Keratinocyte (primary cell): ENCODE data around the gene B3GNT3. TPM values are rescaled to one million over a fixed set of nuclear protein-coding genes. Genes with fewer than 3 reads are reported as not detected.

Experiments used
- DNase-seq: peaks from one replicate; pipeline ENCODE4 v3.0.0-alpha.2; 2011; ENCODE audit warnings: low read depth, missing footprints, low spot score
- FAIRE-seq: peaks from 2 replicates; lab custom pipeline; 2011; peaks lifted over from hg19 to GRCh38; lab: Jason Lieb, UNC
- H2AFZ ChIP-seq: 2 replicates; pipeline ENCODE4 v1.6.0; 2012; ENCODE audit warnings: low read length, control low read depth, inconsistent platforms; ENCODE audit not compliant: control insufficient read depth
- H3K27ac ChIP-seq: 2 replicates; pipeline ENCODE4 v1.5.1; 2011; ENCODE audit warnings: low read length; ENCODE audit not compliant: control insufficient read depth, insufficient read depth
- H3K27me3 ChIP-seq: 3 replicates; pipeline ENCODE4 v1.6.0; 2011; ENCODE audit warnings: low read length; ENCODE audit not compliant: control insufficient read depth, insufficient read depth; ENCODE audit errors: extremely low read depth
- H3K36me3 ChIP-seq, 2 experiments: 2 replicates in 1 of 2; 3 replicates in 1 of 2; pipeline ENCODE4 v1.5.1; 2011; ENCODE audit warnings: low read length in 2 of 2, mild to moderate bottlenecking in 1 of 2; ENCODE audit not compliant: control insufficient read depth in 2 of 2, insufficient read depth in 2 of 2; ENCODE audit errors: extremely low read depth in 1 of 2
- H3K4me1 ChIP-seq: 3 replicates; pipeline ENCODE4 v1.5.1; 2011; ENCODE audit warnings: low read length; ENCODE audit not compliant: control insufficient read depth, insufficient read depth; ENCODE audit errors: extremely low read depth
- H3K4me2 ChIP-seq: 3 replicates; pipeline ENCODE4 v1.6.0; 2011; ENCODE audit warnings: low read depth, low read length; ENCODE audit not compliant: control insufficient read depth, insufficient read depth; ENCODE audit errors: extremely low read depth
- H3K4me3 ChIP-seq, 3 experiments: fragments of 200-600 bp in 1 of 3; sonication (generic) in 1 of 3; 2 replicates in 2 of 3; 3 replicates in 1 of 3; pipeline ENCODE4 v1.5.1; 2011 to 2016; ENCODE audit warnings: low read length in 3 of 3, mild to moderate bottlenecking in 3 of 3, control low read depth in 2 of 3, inconsistent platforms in 1 of 3, low read depth in 1 of 3, mixed read lengths in 1 of 3, mixed run types in 1 of 3, moderate library complexity in 1 of 3; ENCODE audit not compliant: control insufficient read depth in 2 of 3, insufficient read depth in 2 of 3; ENCODE audit errors: extremely low read depth in 1 of 3
- H3K79me2 ChIP-seq: 2 replicates; pipeline ENCODE4 v1.6.0; 2012; ENCODE audit warnings: low read length; ENCODE audit not compliant: control insufficient read depth, insufficient read depth
- H3K9ac ChIP-seq: 3 replicates; pipeline ENCODE4 v1.6.0; 2011; ENCODE audit warnings: low read length; ENCODE audit not compliant: control insufficient read depth, insufficient read depth; ENCODE audit errors: extremely low read depth
- H3K9me1 ChIP-seq: 3 replicates; pipeline ENCODE4 v1.6.0; 2011; ENCODE audit warnings: low read length; ENCODE audit not compliant: control insufficient read depth, insufficient read depth; ENCODE audit errors: extremely low read depth
- H3K9me3 ChIP-seq: 2 replicates; pipeline ENCODE4 v1.5.1; 2012; ENCODE audit warnings: low read depth, low read length; ENCODE audit not compliant: control insufficient read depth
- H4K20me1 ChIP-seq: 3 replicates; pipeline ENCODE4 v1.6.0; 2011; ENCODE audit warnings: low read length; ENCODE audit not compliant: control insufficient read depth, insufficient read depth; ENCODE audit errors: extremely low read depth
- EZH2 ChIP-seq: IDR thresholded peaks from one replicate; pipeline ENCODE4 v1.6.1; 2012; ENCODE audit warnings: inconsistent platforms, mild to moderate bottlenecking, low read length, moderate library complexity
- dilution Hi-C: fragments of 300-500 bp; cut with MboI; formaldehyde crosslinking; loops from one replicate; pipeline ENCODE4 v1.7.0; 2020; ENCODE audit warnings: low sequenced_read_pairs; ENCODE audit not compliant: extremely low pct_ligation_motif_present
- polyA plus RNA-seq, 5 experiments: library from polyadenylated mRNA; depleted of rRNA in 3 of 5; stranded (reverse) in 3 of 5; stranded (forward) in 1 of 5; unstranded in 1 of 5; fragments of >200 nt; gene quantifications; 1 replicate in 1 of 5; 2 replicates in 3 of 5; 3 replicates in 1 of 5; pipeline versions ENCODE4 v1.2.1 to v1.2.3, GENCODE V29; 2011 to 2012; ENCODE audit warnings: missing spikeins in 2 of 5, low read depth in 1 of 5, low replicate concordance in 1 of 5
- TF ChIP-seq, protein P1 (sequence below), 3 experiments: IDR thresholded peaks in 1 of 3; conservative IDR thresholded peaks in 1 of 3; optimal IDR thresholded peaks in 1 of 3; 2 replicates in 2 of 3; 3 replicates in 1 of 3; pipeline versions ENCODE3 to v1.5.1; 2011; ENCODE audit warnings: low read length in 3 of 3, mild to moderate bottlenecking in 3 of 3, moderate library complexity in 2 of 3, control low read depth in 1 of 3, inconsistent platforms in 1 of 3; ENCODE audit not compliant: insufficient read depth in 2 of 3; ENCODE audit errors: extremely low read depth in 1 of 3

The B3GNT3 gene
- polyA plus RNA-seq, 1 donor (not counting 4 experiments of a cell fraction or from before 2014, with no cell fraction given) = 4.4 TPM

DNA sequence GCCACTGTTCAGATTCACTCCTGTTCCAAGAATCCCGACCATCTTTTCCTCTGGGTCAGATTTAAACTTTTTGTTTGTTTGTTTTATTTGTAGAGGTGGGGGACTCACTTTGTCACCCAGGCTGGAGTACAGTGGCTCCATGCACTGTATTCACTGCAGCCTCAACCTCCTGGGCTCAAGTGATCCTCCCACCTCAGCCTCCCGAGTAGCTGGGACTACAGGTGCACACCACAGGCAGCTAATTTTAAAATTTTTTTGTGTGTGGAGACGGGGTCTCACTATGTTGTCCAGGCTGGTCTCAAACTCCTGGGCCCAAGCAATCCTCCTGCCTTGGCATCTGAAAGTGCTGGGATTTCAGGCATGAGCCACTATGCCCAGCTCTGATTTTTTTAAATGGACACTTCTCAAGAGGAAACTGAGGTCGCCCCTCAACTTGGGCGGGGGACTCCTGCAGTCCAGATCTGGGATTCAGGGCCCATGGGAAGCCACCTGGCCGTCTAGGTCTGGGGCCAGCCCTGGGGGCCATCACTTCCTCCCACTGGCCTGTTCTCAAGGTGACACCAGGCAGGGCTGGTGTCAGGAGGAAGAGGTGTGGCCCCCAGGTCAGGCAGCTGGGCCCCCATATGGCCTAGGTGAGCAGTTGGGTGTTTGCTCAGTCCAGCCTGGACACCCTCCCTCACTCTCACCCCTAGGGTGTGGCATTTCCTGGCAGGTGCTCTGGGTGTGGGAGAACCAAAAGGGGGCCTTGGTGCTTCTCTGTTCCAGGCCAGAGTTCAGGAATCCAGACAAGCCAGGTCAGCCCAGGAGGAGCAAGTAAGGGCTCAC is 1.3 kb downstream of the B3GNT3 start:
- no peak for DNase-seq
- Histone ChIP-seq H3K9me1 (no peaks in the 10 kb centered on the region), H3K4me2 (peak overlapping the region; percentile 76), H3K79me2 (peaks cover 2% of the 10 kb centered on the region), H3K36me3 (no peaks in the 10 kb centered on the region), H4K20me1 (no peaks in the 10 kb centered on the region), H3K27me3 (no peaks in the 10 kb centered on the region), H3K4me3 (peak overlapping the region in 2 of 3 experiments; percentile 70 to 75), H3K4me1 (peaks cover 42% of the 10 kb centered on the region), H2AFZ (no peak overlapping the region), H3K27ac (peak overlapping the region; percentile 63), H3K9me3 (no peaks in the 10 kb centered on the region), H3K9ac (no peak overlapping the region)
- TF ChIP-seq, protein P1, sequence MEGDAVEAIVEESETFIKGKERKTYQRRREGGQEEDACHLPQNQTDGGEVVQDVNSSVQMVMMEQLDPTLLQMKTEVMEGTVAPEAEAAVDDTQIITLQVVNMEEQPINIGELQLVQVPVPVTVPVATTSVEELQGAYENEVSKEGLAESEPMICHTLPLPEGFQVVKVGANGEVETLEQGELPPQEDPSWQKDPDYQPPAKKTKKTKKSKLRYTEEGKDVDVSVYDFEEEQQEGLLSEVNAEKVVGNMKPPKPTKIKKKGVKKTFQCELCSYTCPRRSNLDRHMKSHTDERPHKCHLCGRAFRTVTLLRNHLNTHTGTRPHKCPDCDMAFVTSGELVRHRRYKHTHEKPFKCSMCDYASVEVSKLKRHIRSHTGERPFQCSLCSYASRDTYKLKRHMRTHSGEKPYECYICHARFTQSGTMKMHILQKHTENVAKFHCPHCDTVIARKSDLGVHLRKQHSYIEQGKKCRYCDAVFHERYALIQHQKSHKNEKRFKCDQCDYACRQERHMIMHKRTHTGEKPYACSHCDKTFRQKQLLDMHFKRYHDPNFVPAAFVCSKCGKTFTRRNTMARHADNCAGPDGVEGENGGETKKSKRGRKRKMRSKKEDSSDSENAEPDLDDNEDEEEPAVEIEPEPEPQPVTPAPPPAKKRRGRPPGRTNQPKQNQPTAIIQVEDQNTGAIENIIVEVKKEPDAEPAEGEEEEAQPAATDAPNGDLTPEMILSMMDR (optimal IDR thresholded peaks at IDR 0.05 in 1 of 3, IDR thresholded peaks at IDR 0.05 in 1 of 3, conservative IDR thresholded peaks at IDR 0.05 in 1 of 3; ENCODE audit: extremely low read depth in 1 of 3, insufficient read depth in 2 of 3, low read length in 3 of 3) = no peak
- TF ChIP-seq EZH2 = no peak
- dilution Hi-C loops = no loop called here
- no peak for FAIRE-seq

DNA sequence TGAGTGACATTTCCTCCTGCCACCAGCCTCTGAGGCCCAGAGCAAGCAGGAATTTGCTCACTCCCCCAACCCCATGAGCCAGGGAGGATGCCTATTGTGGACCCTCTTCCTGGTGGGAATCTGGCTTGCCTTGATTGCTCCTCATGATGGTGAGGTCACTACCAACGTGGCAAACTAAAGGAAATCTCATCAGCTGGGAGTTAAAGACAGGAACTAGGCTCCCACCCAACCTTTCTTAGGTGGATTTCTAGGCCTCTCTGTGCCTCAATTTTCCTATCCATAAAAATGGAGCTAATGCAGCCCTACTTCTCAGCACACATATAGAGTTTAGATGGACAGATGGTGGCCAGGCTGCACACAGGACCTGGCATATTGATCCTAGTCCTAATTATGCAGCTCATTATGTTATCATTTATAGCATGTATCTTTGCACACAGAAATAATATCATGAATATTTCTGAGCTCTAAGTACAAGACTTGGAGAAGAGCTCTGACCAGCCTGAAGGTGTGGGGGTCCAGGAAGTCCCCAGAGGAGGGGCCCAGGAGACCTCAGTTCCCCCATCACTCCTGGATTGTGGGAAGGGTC is 2.0 kb downstream of the B3GNT3 start:
- H3K36me3 ChIP-seq = no peaks in the 10 kb centered on the region
- FAIRE-seq = no peak
- H3K4me3 ChIP-seq = no peak overlapping the region
- peak overlapping the region; percentile 63 for H3K27ac ChIP-seq
- dilution Hi-C loops = no loop called here
- no peaks in the 10 kb centered on the region for H3K27me3 ChIP-seq
- no peak for DNase-seq
- H2AFZ ChIP-seq = no peak overlapping the region
- H3K9me3 ChIP-seq = no peaks in the 10 kb centered on the region
- no peaks in the 10 kb centered on the region for H3K9me1 ChIP-seq
- peaks cover 2% of the 10 kb centered on the region for H3K79me2 ChIP-seq
- no peak for TF ChIP-seq EZH2
- TF ChIP-seq, protein P1 (optimal IDR thresholded peaks at IDR 0.05 in 1 of 3, IDR thresholded peaks at IDR 0.05 in 1 of 3, conservative IDR thresholded peaks at IDR 0.05 in 1 of 3; ENCODE audit: extremely low read depth in 1 of 3, insufficient read depth in 2 of 3, low read length in 3 of 3) = no peak
- peak overlapping the region; percentile 71 for H3K4me2 ChIP-seq
- H3K9ac ChIP-seq = peak overlapping the region; percentile 29
- no peaks in the 10 kb centered on the region for H4K20me1 ChIP-seq
- peaks cover 36% of the 10 kb centered on the region for H3K4me1 ChIP-seq
